Fibroblast of upper back skin (primary cell): ENCODE measurements around the gene MOGAT2.
"Not testable (repeated sequence)": the region's sequence is repeated elsewhere in the genome, so short reads cannot be mapped to it uniquely, and the experiment has no call there.

Experiments used
- DNase-seq: peaks from one replicate; pipeline ENCODE4 v3.0.0-alpha.2; 2013

Gene MOGAT2

GRCh38 chr11:75719340-75720239, 2.0 kb downstream of the MOGAT2 start:
- DNase-seq: no peak

- no peak for DNase-seq
Measured at GRCh38 chr11:75720639-75721038, 3.0 kb downstream of the MOGAT2 start.

- DNase-seq: no peak
Measured at GRCh38 chr11:75721852-75722668, 4.4 kb downstream of the MOGAT2 start.

GRCh38 chr11:75722669-75723042, 5.0 kb downstream of the MOGAT2 start:
- no peak for DNase-seq

- no peak for DNase-seq
Measured at GRCh38 chr11:75725547-75726320, 8.1 kb downstream of the MOGAT2 start.

GRCh38 chr11:75728992-75729391, 11.4 kb downstream of the MOGAT2 start:
- no peak for DNase-seq

- DNase-seq: no peak
Measured at GRCh38 chr11:75731095-75731494, 13.5 kb downstream of the MOGAT2 start.

GRCh38 chr11:75733071-75733430, 15.4 kb downstream of the MOGAT2 start:
- DNase-seq: no peak

GRCh38 chr11:75733431-75734107, 15.9 kb downstream of the MOGAT2 start:
- no peak for DNase-seq

- DNase-seq: no peak
Measured at GRCh38 chr11:75734491-75735180, 17.0 kb downstream of the MOGAT2 start.

- no peak for DNase-seq
Measured at GRCh38 chr11:75735181-75735845, 17.7 kb downstream of the MOGAT2 start.

GRCh38 chr11:75737314-75737713, 19.7 kb downstream of the MOGAT2 start:
- no peak for DNase-seq

GRCh38 chr11:75740681-75741080, 23.0 kb downstream of the MOGAT2 start:
- DNase-seq: no peak

- not testable (repeated sequence) for DNase-seq
Measured at GRCh38 chr11:75743159-75743558, 25.5 kb downstream of the MOGAT2 start.

GRCh38 chr11:75743711-75744563, 26.3 kb downstream of the MOGAT2 start:
- no peak for DNase-seq

GRCh38 chr11:75745807-75746206, 28.2 kb downstream of the MOGAT2 start:
- no peak for DNase-seq

- DNase-seq: not testable (repeated sequence)
Measured at GRCh38 chr11:75748729-75749273, 31.2 kb downstream of the MOGAT2 start.

- DNase-seq: not testable (repeated sequence)
Measured at GRCh38 chr11:75754933-75755332, 37.3 kb downstream of the MOGAT2 start.

- DNase-seq: no peak
Measured at GRCh38 chr11:75757651-75758050, 40.0 kb downstream of the MOGAT2 start.

GRCh38 chr11:75759832-75760231, 42.2 kb downstream of the MOGAT2 start:
- no peak for DNase-seq
